Activated CD8-positive, alpha-beta memory T cell treated with anti-CD3 and anti-CD28 coated beads, Interleukin-2, amount 50 U/mL, for 1 hour (primary cell): ENCODE measurements around the gene GDPD3.
"Not testable (repeated sequence)": the region's sequence is repeated elsewhere in the genome, so short reads cannot be mapped to it uniquely, and the experiment has no call there.

Experiments used
- DNase-seq: peaks from one replicate; pipeline ENCODE4 v3.0.0-alpha.2; 2020; ENCODE audit errors: extremely low read depth

The GDPD3 gene

DNA sequence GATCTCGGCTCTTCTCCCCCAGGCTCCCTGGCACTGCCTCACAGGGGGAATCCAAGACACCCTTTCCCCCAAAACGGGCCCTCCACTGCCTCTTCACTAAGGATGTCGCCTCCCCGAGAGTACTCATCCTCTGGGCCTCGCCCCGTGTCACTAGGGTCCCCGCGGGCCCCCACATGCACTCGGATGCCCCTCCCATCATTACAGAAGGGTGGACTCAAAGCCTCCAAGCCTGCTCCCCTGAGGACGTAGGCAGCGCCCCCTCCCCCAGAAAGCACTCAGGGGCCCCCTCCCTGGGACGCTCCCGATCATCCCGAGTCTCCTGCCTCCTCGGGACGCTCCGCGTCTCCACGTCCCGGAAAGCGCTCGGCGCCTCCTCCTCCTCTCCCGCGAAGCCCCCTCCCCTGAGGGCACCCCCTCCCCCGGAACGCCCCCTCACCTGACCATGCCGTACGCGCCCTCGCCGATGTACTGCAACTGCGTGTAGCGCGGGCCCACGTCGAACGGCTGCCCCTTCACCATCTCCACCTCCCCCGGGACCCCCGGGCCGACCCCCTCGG lies 9.3 kb upstream of the GDPD3 start:
- no peak for DNase-seq

- no peak for DNase-seq
These were observed 8.6 kb upstream of the GDPD3 start for GRCh38 chr16:30121741-30122571.

DNA sequence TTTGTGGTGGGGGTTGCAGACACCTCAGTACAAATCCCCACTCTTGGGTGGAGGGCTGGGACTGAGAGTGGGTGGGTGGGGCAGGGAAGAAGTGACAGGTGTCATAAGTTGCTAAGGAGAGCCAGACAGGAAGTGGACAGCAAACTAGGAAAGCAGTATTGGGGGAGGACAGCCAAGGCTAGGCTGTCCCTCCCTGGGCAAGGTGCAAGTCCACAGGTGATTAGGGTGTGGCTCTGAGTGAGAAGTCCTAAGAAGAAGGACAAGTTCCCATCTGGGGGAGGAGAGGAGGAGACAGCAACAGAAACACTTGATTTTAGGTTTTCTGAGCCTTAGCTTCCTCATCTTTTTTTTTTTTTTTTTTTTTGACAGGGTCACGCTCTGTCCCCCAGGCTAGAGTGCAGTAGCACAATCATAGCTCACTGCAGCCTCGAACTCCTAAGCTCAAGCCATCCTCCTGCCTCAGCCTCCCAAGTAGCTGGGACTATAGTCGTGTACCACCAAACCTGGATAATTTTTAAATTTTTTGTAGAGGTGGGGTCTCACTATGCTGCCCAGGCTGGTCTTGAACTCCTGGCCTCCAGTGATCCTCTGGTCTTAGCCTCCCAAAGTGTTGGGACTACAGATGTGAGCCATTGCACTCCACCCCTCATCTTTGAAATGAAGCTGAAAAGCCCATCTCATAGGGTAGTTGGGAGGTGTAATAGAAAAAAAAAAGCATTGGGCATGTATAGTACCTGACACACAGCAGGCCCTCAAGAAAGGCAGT lies 7.2 kb upstream of the GDPD3 start:
- no peak for DNase-seq

DNA sequence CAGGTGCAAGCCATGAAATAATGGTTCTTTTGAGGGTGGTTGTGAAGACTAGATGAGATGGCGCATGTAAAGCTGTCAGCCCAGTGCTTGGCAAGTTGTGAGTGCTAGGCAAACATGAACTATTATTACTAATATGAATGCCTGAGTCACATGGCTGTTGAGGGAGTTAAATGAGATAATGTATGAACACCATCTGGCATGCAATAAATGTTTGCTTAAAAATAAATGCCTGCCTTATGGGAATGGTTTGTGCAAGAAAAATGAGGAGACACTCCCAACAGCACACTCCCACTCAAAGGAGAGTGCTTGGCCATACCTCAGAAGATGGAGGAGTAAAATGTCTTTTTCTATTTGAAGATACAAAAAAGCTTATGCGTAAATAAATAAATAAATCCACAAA lies 6.1 kb upstream of the GDPD3 start:
- DNase-seq, result no peak

DNA sequence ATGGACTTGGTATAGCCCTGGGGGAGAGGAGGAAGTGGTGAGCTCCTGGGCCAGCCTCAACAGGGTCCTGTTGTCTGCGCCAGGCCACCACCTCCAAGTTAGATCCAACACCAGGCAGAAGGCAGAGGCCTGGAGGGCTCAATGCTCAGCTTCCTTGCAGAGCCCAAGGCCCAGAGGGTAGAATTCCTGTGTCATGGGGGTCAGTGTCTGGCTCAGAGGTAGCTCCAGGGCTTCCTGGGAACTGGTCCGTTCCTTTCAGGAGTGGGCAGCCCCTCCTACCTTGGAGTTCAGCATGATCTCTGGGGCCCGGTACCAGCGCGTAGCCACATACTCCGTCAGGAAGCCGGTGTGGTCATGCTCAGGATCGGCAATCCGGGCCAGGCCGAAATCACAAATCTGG lies 4.4 kb upstream of the GDPD3 start:
- DNase-seq, result no peak

GRCh38 chr16:30116291-30117207 lies 3.2 kb upstream of the GDPD3 start:
- DNase-seq, result no peak

DNA sequence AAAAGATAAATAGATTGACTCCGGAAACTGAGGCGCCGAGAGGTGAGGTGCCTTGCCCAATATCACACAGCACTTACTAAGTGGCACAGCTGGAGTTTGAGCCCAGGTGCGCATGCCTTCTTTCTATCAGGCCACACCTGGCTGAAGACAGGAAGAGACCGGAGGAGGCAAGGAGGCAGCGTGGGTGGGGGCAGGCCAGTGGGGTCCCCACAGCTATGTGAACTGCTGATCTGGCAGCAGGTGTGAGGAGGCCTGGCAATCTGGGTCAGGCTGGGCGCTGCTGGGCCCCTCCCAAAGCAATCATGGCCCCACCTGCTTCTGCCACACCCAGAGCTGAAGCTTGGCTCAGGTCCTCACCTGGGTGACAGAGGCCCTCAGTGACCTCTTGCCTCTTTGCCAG lies 1.9 kb upstream of the GDPD3 start:
- no peak for DNase-seq

DNA sequence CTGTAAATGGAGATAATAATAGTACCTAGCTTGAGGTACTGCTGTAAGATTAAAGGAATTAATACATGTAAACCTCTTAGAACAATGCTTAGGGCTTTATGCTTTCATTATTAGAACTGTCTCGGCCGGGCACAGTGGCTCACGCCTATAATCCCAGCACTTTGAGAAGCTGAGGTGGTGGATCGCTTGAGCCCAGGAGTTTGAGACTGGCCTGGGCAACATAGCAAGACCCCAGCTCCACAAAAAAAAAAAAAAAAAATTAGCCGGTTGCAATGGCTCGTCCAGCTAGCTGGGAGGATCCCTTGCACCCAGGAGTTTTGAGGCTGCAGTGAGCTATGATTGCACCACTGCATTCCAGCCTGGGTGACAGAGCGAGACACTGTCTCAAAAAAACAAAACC lies 1.5 kb upstream of the GDPD3 start:
- DNase-seq, result not testable (repeated sequence)

GRCh38 chr16:30114411-30114810 lies 1.1 kb upstream of the GDPD3 start:
- no peak for DNase-seq

DNA sequence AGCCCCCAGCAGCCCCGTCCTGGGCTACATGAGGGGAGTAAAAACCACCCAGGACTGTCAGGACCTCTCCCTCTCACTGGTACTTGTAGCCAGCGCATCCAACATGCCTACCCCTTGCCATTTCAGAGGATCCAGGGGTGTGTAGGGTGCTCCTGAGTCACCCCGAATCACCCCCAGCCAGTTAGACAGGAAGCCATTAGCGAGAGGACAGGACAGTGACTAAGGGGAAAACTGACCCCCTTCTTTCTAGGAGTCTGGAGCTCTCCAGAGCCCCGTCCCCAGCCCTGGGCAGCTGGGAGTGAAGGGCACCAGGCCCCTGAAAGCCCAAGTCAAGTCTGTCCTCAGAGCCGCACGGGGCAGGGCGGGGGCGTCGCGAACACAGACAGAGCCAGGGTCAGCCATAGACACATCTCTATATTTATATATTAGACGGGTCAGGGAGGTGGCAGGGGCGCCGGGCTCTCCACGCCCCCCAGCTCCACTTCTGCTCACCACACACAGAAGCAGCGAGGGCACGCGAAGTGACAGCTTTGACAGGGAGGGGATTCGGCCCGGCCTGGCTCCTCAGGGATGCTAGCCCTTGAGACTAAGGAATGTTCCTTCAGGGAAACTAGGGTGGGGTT lies 485 bp upstream of the GDPD3 start:
- no peak for DNase-seq

GRCh38 chr16:30112197-30113030 lies 923 bp downstream of the GDPD3 start:
- DNase-seq, result no peak

GRCh38 chr16:30110661-30111060 lies 2.7 kb downstream of the GDPD3 start:
- DNase-seq, result no peak

GRCh38 chr16:30108059-30108850 lies 5.1 kb downstream of the GDPD3 start:
- DNase-seq, result no peak

- DNase-seq, result no peak
These were observed 8.8 kb downstream of the GDPD3 start for GRCh38 chr16:30104492-30104891.

DNA sequence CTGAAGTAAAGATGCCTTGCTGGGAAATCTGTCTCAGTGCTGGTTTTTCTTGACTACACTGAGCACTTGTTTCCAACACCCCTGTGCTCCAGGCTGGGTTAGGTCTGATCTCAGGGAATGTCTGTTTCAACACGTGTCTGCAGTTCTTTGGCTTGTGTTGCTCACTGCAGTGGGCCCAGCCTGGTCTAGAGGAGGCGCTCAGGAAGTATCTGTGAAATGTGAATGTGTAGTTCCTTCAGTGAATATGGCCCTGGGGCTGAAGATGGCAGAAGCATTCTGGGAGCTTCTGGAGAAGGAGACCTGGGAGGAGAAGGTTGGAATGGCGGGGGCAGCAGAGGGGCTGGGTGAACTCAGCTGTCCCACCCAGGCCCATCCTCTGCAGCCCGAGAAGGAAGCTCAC lies 9.2 kb downstream of the GDPD3 start:
- DNase-seq, result no peak

DNA sequence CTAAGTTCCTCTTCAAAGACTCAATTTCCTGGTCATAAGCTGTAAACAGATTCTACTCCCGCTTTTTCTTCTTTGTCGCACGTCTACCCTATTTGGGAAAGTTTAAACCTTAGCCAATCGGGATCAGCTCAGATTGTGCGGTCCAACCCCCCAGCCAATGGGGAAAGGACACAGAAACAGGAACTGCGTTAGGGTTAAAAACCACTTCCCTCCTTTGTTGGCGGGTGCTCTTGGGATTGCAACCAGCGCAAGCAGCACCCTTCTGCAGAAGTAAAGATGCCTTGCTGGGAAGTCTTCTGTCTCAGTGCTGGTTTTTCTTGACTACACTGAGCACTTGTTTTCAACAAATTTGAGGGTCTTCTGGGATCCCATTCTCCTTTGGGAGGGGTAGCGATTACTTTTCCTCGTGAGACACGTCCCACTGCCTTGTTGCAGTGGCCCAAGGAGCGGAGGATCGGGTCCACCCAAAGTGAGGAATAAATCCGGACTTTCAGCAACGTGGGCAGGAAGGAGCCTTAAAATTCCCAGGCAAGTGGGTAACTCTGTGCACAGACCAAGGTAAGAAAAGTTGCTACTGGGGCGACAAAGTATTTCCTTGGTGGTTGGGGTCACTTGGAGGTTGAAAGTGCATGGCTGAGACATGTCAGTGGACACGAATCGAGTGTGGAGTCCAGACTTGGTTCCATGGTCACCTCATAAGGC lies 16.3 kb downstream of the GDPD3 start:
- no peak for DNase-seq

GRCh38 chr16:30096105-30096861 lies 17.1 kb downstream of the GDPD3 start, which contains the start of gene YPEL3:
Gene YPEL3, minus strand, starts transcription at chr16:30096213. Its CDS starts 731 bp downstream, at chr16:30095482.
- DNase-seq, result peak; percentile 54
